Measurements from ENCODE around the gene TC2N.

DNA sequence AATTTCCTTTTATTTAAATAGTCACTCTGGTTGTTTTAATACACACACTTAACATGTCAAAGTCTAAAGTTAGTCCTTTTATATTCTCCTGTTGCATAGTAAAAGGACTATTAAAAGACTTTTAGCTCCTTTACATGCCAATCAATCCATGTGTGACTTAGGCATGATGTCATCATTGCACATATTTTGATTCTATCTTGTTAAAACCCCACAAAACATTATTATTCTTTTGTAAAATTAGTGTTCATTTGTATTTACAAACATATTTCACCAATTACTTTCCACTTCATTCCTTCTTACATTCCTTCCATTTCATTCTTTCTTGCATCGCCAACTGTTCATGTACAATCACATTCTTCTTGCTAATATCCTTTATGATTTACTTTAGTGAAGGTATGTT lies 39.6 kb downstream of the TC2N start:
- TF ChIP-seq, protein P1, sequence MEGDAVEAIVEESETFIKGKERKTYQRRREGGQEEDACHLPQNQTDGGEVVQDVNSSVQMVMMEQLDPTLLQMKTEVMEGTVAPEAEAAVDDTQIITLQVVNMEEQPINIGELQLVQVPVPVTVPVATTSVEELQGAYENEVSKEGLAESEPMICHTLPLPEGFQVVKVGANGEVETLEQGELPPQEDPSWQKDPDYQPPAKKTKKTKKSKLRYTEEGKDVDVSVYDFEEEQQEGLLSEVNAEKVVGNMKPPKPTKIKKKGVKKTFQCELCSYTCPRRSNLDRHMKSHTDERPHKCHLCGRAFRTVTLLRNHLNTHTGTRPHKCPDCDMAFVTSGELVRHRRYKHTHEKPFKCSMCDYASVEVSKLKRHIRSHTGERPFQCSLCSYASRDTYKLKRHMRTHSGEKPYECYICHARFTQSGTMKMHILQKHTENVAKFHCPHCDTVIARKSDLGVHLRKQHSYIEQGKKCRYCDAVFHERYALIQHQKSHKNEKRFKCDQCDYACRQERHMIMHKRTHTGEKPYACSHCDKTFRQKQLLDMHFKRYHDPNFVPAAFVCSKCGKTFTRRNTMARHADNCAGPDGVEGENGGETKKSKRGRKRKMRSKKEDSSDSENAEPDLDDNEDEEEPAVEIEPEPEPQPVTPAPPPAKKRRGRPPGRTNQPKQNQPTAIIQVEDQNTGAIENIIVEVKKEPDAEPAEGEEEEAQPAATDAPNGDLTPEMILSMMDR (IDR thresholded peaks at IDR 0.05; ENCODE audit: low read length), result no peak
- no peak for TF ChIP-seq EZH2phosphoT487 (IDR thresholded peaks at IDR 0.05; ENCODE audit: low read length)

All from MM.1S (cell line).